ENCODE data around the gene ZNF800. TPM values are rescaled to one million over a fixed set of nuclear protein-coding genes. Genes with fewer than 3 reads are reported as not detected.

Gene ZNF800
- total and polyA plus RNA-seq, 4 donors, result 4.8 to 15.2 (median 12.8) TPM

DNA sequence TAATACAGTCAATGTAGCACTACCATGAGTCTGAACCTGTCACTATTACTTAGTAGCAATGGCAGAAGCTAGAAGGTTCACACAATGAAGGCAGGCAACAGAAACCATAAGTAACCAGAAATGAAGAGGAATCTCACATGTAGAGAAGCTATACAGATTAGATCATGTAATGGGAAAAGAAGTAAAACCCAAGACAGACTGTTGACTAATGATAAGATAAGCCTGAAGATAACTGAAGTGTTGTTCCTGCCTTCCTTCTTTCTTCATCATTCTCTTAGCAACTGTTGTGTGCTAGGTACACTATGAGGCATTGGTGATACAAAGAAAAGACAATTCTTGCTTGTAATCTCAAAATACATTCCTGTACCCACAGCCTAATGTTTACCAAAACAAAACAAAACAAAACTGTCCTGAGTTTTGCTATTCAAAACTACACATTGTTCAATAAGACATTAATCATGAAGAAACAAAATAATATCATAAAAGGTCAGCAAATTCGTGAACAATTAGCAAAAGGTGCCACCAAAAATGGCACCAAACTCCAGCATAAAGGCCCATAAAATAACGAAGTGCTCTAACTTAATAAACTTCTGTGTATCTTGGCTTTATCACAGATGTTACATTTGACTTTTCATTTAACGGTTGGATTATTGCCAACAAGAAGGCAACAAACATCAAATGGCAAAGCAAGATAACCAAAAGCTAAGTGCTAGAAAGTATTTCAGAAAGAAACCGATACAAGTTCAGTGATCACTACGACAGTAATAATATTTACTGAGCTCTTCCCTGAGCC lies 27.1 kb downstream of the ZNF800 start:
- TF ChIP-seq NR2F2 (IDR thresholded peaks at IDR 0.05), result no peak
- no peak for TF ChIP-seq SP1 (IDR thresholded peaks at IDR 0.05)
- no peak for TF ChIP-seq FOXA2 (IDR thresholded peaks at IDR 0.05)
- TF ChIP-seq TAF1 (conservative IDR thresholded peaks at IDR 0.05), result no peak
- no peak for TF ChIP-seq ATF3 (IDR thresholded peaks at IDR 0.05)
- no peak for TF ChIP-seq REST (IDR thresholded peaks at IDR 0.05)
- no peak for TF ChIP-seq RXRA (IDR thresholded peaks at IDR 0.05)
- no peak for TF ChIP-seq RAD21 (IDR thresholded peaks at IDR 0.05)
- TF ChIP-seq, protein P1, sequence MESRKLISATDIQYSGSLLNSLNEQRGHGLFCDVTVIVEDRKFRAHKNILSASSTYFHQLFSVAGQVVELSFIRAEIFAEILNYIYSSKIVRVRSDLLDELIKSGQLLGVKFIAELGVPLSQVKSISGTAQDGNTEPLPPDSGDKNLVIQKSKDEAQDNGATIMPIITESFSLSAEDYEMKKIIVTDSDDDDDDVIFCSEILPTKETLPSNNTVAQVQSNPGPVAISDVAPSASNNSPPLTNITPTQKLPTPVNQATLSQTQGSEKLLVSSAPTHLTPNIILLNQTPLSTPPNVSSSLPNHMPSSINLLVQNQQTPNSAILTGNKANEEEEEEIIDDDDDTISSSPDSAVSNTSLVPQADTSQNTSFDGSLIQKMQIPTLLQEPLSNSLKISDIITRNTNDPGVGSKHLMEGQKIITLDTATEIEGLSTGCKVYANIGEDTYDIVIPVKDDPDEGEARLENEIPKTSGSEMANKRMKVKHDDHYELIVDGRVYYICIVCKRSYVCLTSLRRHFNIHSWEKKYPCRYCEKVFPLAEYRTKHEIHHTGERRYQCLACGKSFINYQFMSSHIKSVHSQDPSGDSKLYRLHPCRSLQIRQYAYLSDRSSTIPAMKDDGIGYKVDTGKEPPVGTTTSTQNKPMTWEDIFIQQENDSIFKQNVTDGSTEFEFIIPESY (IDR thresholded peaks at IDR 0.05), result no peak
- no peak for TF ChIP-seq FOXA1 (IDR thresholded peaks at IDR 0.05)
- no peak for TF ChIP-seq HNF4G (IDR thresholded peaks at IDR 0.05)
- no peak for TF ChIP-seq JUND (IDR thresholded peaks at IDR 0.05)

DNA sequence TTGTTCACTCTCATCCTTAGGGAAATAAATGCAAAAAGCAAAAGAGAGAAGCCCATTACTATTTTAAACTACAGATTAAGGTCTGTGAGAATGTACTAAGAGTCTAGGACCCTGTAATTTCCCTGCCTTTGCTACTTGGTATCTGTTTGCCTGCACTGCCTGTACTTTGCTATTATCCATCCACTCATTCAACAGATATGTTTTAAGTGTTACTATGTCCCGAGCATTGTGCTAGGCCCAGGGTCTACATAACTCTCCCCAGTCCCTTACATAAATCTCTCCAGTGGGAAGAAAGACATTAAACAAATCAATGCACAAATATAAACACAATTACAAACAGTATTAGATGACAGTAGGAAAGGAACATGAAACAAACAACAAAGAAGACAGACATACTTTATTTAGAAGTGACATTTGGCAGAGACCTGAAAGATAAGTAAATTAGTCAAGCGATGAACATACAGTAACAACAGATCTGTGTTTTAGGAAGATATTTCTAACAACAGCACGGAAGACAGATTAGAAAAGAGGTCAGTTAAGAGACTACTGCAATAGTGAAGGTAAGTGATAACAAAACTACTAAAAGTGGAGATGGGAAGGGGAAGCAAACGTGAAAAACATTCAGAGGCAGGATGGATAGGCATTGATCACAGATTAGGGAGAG lies 30.0 kb downstream of the ZNF800 start:
- Histone ChIP-seq H3K9ac (ENCODE audit: low read depth in 1 of 2, low read length in 2 of 2) (no peak overlapping the region), H3K36me3 (ENCODE audit: control insufficient read depth in 4 of 4, insufficient read depth in 3 of 4, low read depth in 1 of 4, low read length in 3 of 4) (peaks cover 1 to 11% (median 9%) of the 10 kb centered on the region in 4 donors), H3K27me3 (ENCODE audit: control insufficient read depth in 4 of 4, insufficient read depth in 4 of 4, low read length in 3 of 4) (no peaks in the 10 kb centered on the region), H3K4me3 (ENCODE audit: low read depth in 1 of 3, low read length in 3 of 3) (no peak overlapping the region), H3K4me1 (ENCODE audit: control insufficient read depth in 4 of 4, insufficient read depth in 4 of 4, low read length in 3 of 4) (no peaks in the 10 kb centered on the region), H3K9me3 (ENCODE audit: control insufficient read depth in 4 of 4, low read length in 3 of 4) (no peaks in the 10 kb centered on the region), H3K27ac (ENCODE audit: low read depth in 1 of 2, low read length in 2 of 2) (no peak overlapping the region)
- no peak for DNase-seq (ENCODE audit: low spot score)
- WGBS, result 89% methylated on average over 4 of the region's 4 CpGs
- TF ChIP-seq RAD21 (IDR thresholded peaks at IDR 0.05), result no peak
- TF ChIP-seq TAF1 (conservative IDR thresholded peaks at IDR 0.05), result no peak
- TF ChIP-seq EGR1 (IDR thresholded peaks at IDR 0.05; ENCODE audit: low read depth in 2 of 2), result no peak

More for the DNA sequence above, 27.1 kb downstream of the ZNF800 start:
- DNase-seq (ENCODE audit: low spot score), result no peak
- Histone ChIP-seq H3K27ac (ENCODE audit: low read depth in 1 of 2, low read length in 2 of 2) (no peak overlapping the region), H3K9me3 (ENCODE audit: control insufficient read depth in 4 of 4, low read length in 3 of 4) (no peaks in the 10 kb centered on the region), H3K27me3 (ENCODE audit: control insufficient read depth in 4 of 4, insufficient read depth in 4 of 4, low read length in 3 of 4) (no peaks in the 10 kb centered on the region), H3K4me1 (ENCODE audit: control insufficient read depth in 4 of 4, insufficient read depth in 4 of 4, low read length in 3 of 4) (no peaks in the 10 kb centered on the region), H3K36me3 (ENCODE audit: control insufficient read depth in 4 of 4, insufficient read depth in 3 of 4, low read depth in 1 of 4, low read length in 3 of 4) (peaks cover 0 to 11% (median 8%) of the 10 kb centered on the region in 4 donors), H3K9ac (ENCODE audit: low read depth in 1 of 2, low read length in 2 of 2) (no peak overlapping the region), H3K4me3 (ENCODE audit: low read depth in 1 of 3, low read length in 3 of 3) (no peak overlapping the region)
- WGBS, result 74% methylated on average over 5 of the region's 5 CpGs

Measured in liver (tissue), 9 donors.